GM19238 (cell line): ENCODE results near the gene VAMP2.
"Not testable (repeated sequence)": the region's sequence is repeated elsewhere in the genome, so short reads cannot be mapped to it uniquely, and the experiment has no call there.

ENCODE experiments used
- DNase-seq: peaks from one replicate; pipeline ENCODE4 v3.0.0; 2011; ENCODE audit warnings: low spot score; ENCODE audit not compliant: insufficient read length

The VAMP2 gene

DNA sequence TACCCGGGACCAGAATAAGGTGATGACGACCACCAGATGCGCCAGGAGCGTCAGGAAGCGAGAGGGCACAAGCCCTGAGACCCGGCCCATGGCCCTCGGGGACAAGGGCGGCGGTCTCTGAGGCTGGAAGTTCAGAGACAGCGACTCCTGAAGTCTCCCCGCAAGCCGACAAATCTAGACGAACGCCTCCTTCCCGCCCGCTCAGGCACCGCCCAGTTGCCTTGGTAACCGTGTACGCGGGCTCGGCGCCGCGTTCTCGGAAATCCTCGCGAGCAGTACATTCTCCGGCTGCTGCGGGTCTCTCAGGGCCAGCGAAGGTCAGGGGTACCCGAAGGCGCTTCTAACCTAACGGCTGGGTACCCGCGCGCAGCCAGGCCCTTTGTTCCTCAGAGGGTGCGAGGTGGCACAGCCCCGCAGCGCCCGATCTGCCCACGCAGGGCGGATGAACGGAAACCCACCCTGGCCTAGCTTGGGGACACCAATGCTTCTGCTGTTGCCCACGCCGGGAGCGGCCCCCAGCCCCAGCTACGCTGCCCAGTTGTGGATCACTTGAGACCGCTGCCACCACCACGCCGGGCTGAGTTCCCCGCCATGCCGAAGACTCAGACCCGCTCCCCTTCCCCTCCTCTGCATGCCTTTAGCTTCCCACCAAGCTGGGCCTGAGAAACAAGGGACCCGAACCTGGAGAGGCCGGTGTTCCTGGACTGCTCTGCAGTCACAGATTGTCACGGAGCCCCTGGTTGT, 13.6 kb upstream of the VAMP2 start, which contains the start of gene TMEM107:
TSS of gene TMEM107 (minus strand) at position 184 of the 744 bp plus-strand sequence. CDS start at position 90, 94 bp downstream.
- peak; percentile 79 for DNase-seq

- DNase-seq, result no peak
Measured at GRCh38 chr17:8175795-8176196, 13.0 kb upstream of the VAMP2 start.

- DNase-seq, result no peak
Measured at GRCh38 chr17:8173871-8174322, 11.1 kb upstream of the VAMP2 start.

DNA sequence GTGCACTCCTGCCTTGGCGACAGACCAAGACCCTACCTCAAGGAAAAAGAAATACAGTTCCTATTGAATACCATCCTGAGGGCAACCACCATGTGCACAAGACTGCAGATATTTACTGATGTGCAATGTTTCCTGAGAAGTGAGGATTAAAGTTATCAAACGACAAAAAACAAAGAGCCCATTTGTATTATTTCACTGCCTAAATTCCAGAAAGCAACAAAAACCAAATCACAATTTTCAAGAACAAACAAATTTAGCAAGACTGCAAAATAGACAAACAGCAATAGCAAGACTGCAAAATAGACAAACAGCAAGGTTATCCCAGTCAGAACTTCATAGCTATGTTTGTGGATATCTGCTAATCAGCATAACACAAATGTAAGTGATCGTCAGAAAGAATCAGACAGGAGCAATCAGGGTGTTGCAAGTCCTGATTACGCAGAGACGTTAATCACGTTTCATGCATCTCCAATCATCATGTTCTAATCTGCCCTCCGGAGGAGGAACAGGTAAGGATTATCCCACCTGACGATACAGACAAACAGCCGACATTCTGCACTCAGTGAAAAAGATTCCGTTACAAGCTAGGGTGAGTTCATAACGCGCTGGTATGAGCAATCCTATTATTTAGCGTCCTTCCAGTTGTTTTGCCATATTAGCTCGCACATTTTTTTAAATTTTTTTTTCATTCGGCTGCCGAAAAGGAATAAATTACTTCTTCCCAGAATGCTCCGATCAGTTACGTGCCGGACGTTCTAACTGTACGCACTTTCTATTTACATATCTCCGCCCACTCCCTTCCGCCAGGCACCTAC, 10.5 kb upstream of the VAMP2 start:
- no peak for DNase-seq

DNA sequence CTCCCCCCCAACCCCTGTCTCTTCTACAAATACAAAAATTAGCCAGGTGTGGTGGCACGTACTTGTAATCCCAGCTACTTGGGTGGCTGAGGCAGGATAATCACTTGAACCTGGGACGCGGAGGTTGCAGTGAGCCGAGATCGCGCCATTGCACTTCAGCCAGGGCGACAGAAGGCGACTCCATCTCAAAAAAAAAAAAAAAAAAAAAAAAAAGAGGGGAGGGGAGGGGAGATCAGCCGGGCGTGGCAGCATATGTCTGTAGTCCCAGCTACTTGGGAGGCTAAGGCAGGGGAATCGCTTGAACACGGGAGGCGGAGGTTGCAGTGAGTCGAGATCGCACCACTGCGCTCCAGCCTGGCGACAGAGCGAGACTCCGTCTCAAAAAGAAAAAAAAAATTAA, 7.4 kb upstream of the VAMP2 start:
- DNase-seq, result not testable (repeated sequence)

GRCh38 chr17:8167526-8167925, 4.8 kb upstream of the VAMP2 start:
- no peak for DNase-seq

- no peak for DNase-seq
Measured at GRCh38 chr17:8166731-8167130, 4.0 kb upstream of the VAMP2 start.

DNA sequence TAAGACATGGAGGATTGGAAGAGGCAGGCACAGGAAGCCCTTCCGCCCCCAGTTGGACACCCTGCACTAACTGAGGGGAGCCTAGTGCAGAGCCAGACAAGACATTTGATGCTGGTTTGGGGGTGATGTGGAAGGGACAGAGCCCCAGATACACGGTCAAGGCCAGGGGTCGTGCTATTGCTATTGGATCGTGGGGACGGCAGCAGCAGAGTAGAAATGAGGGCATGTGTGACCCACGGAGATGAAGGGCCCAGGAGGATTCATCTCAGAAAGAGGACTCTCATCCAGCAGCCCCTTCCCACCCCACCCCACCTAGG, 2.0 kb upstream of the VAMP2 start:
- DNase-seq, result no peak

- no peak for DNase-seq
Measured at GRCh38 chr17:8163978-8164814, 1.4 kb upstream of the VAMP2 start.

DNA sequence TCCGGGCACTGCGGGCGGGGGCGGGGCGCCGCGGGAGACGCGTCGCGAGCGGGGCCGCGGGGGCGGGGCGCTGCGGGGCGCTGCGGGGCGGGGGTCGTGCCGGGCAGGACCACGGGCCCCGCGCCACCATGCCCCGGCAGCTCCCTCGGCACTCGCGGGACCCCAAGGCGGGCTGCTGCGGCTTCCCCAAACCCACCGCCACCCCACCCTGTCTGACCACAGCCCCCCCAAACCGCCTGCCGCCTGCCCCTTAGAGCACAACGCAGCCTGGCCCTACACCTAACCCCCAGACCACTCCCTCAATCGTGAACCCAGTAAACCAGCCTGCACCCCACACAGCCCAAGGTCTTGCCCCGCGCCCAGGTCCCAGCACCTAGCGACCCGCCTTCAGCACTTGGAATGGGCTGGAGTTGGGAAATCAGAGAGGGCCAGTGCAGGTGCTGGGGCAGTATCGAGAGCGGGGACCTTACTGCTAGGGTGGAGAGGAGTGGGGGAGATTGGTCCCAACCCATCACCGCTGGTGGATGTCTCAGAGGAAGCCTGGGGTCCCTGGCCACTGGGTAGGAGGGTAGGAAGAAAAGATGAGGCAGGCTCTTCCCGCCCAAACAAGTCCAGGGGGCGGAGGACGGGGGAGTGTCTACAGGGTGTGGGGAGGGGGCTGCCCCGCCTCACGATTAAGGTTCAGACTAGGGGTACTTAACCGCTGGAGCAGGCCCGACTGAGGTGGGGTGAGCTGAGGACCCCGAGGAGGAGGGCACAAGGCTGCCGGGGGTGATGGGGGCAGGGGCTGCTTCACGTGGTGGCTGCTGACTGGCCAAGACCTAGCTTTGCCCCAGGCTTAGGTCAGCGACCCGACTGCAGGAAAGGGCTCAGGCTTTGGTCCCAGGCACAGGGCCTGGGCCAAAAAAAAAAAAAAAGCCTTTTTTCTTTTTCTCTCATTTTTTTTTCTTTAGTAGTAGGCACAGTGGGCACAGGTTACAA, 539 bp upstream of the VAMP2 start:
- no peak for DNase-seq

- DNase-seq, result no peak
Measured at GRCh38 chr17:8161289-8162232, 1.2 kb downstream of the VAMP2 start.

GRCh38 chr17:8160741-8161221, 2.0 kb downstream of the VAMP2 start:
- DNase-seq, result no peak

DNA sequence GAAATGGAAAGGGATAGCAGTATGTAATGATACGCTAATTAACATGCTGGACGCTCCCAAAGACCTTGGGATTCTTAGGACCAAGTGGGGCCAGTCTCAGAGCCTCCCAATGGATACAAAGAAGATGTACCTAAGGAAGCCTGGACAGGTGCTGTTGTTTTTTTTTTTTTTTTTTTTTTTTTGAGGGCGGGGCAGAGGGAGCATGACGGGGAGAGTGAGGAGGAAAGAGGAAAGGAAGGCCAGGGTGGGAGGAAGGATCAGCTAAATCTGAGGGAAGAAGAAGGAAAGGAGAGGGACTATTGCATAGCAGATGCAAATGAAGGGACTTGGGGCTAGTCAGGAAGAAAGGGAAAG, 2.5 kb downstream of the VAMP2 start:
- DNase-seq, result no peak

DNA sequence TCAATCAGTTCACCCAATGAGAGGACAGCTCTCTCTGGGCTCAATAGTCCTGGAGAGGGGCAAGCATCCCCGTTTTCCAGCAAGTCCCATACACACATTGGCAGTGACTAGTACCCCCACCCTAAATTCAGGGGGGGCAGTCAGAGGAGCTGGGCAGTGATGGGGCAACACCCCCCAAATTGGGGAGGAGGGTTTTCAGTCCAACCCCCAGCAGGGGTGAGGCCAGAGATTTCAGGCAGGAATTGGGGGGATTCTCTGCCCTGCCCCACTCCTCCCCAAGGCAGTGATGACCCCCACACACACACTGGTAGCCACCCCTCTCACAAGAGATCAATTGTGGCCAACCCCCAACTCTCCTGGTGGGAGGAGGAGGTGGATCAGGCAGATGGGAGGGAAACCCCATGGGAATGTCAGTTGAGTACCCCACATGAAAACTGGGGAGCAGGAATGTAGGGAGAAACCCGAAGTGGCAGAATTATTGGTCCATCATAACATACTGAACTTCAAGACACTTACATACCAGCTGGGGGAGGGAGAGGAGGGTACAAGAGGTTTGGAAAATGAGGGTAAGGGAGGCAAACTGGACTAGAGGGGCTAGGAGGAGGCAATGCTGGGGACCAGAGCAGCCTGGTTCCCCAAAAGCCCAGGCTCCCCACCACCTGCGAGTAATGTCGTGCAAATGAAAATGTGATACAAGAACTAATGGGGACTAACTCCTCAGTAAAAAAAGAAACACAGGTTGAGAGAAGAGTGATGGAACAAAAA, 3.1 kb downstream of the VAMP2 start:
- no peak for DNase-seq

- no peak for DNase-seq
Measured at GRCh38 chr17:8159032-8159400, 3.7 kb downstream of the VAMP2 start.

- peak; percentile 80 for DNase-seq
Measured at GRCh38 chr17:8158267-8159031, 4.3 kb downstream of the VAMP2 start.

DNA sequence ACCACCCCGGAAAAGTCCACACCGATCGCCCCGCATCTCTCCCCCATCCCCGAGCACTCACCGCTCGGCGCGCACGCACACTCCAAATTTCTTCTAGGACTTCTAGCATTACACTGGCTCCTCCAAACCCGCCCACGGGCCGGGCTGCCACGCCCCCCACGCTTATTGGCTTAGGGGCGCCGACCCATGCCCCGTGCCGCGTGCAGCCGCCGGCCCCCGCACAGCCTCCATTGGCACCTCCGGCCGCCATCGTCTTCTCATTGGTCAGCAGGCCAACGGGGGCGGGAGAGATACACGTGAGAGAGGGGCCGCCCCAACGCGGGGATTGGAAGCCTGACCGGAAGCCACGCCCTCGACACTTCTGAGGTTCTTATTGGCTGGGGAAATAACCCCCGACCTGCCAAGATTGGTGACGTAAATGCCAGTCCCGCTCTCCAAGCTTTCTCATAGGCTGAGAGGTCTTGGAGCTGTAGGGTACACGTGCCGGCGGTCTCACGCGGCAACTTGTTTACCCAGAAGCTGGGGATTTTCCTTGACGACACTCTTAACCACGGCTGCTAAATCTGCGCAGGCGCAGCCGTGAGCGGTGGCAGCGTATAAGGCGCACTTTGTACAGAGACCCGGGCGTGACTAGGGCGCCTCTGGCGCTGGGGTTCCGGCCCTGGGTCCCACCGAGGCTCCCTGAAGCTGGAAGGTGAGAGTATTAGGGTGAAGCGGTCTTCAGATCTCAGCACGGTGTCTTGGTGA, 6.3 kb downstream of the VAMP2 start:
- peak; percentile 95 for DNase-seq

GRCh38 chr17:8155996-8156245, 6.8 kb downstream of the VAMP2 start:
- no peak for DNase-seq
